Measurements from ENCODE around the gene OXTR. TPM values are rescaled to one million over a fixed set of nuclear protein-coding genes. Genes with fewer than 3 reads are reported as not detected.

OXTR gene
- total and polyA plus RNA-seq, 2 experiments from 2014 or later: 5.5 to 9.3 TPM

GRCh38 chr3:8817486-8817885 is 48.1 kb upstream of the OXTR start (continued):
- TF ChIP-seq ZNF114 (CRISPR knock-in tag; IDR thresholded peaks at IDR 0.05) (no peak), POLR2AphosphoS5 (IDR thresholded peaks at IDR 0.05; ENCODE audit: low read depth) (no peak), ZNF462 (CRISPR knock-in tag; IDR thresholded peaks at IDR 0.05) (no peak), EZH2phosphoT487 (IDR thresholded peaks at IDR 0.05; ENCODE audit: unreplicated experiment) (no peak)

- no peaks in the 10 kb centered on the region for H3K79me2 ChIP-seq (replicated peaks; ENCODE audit: insufficient read depth)
- no peak overlapping the region for H2AFZ ChIP-seq
- no peak overlapping the region for H3K27ac ChIP-seq (ENCODE audit: low read depth)
- H3K36me3 ChIP-seq (ENCODE audit: insufficient read depth): no peaks in the 10 kb centered on the region
- Mint-ChIP-seq H3K4me3 (no peak overlapping the region), H3K27me3 (ENCODE audit: insufficient read depth, low read depth, poor library complexity) (peaks cover 5% of the 10 kb centered on the region), H3K27ac (no peak overlapping the region), H3K9me3 (peaks cover 25% of the 10 kb centered on the region), H3K36me3 (ENCODE audit: low read depth) (peaks cover 26% of the 10 kb centered on the region), H3K4me1 (no peaks in the 10 kb centered on the region)
- H3F3A ChIP-seq (replicated peaks; ENCODE audit: low read depth): no peaks in the 10 kb centered on the region
- no peak for ATAC-seq
- no peaks in the 10 kb centered on the region for H3K4me1 ChIP-seq (ENCODE audit: insufficient read depth)
- no peak for TF ChIP-seq EZH2phosphoT487 (IDR thresholded peaks at IDR 0.05; ENCODE audit: unreplicated experiment)
- TF ChIP-seq CREB1 (CRISPR knock-in tag; IDR thresholded peaks at IDR 0.05; ENCODE audit: low read depth): no peak
- no peak for TF ChIP-seq JUNB (IDR thresholded peaks at IDR 0.05; ENCODE audit: unreplicated experiment)
- no peak for TF ChIP-seq CTCF (conservative IDR thresholded peaks at IDR 0.05; ENCODE audit: low read depth in 2 of 2)
- no peak for TF ChIP-seq STAT1 (IDR thresholded peaks at IDR 0.05; ENCODE audit: unreplicated experiment)
- no peak for TF ChIP-seq ETS1 (IDR thresholded peaks at IDR 0.05)
- TF ChIP-seq REST (IDR thresholded peaks at IDR 0.05; ENCODE audit: unreplicated experiment): no peak
- TF ChIP-seq POLR2AphosphoS5 (IDR thresholded peaks at IDR 0.05; ENCODE audit: low read depth): no peak
- TF ChIP-seq ZNF331 (CRISPR knock-in tag; IDR thresholded peaks at IDR 0.05; ENCODE audit: low read depth): no peak
- no peak for TF ChIP-seq NANOG (IDR thresholded peaks at IDR 0.05; ENCODE audit: borderline replicate concordance)
- TF ChIP-seq EZH2 (IDR thresholded peaks at IDR 0.05; ENCODE audit: low read depth, unreplicated experiment): no peak
- TF ChIP-seq ZNF114 (CRISPR knock-in tag; IDR thresholded peaks at IDR 0.05): no peak
- no peaks in the 10 kb centered on the region; the same call in 1 of the 2 replicates for H4K20me1 ChIP-seq (replicated peaks; ENCODE audit: insufficient read depth)
- DNase-seq (ENCODE audit: low spot score): no peak
- H3K4me3 ChIP-seq: no peak overlapping the region
- H3K9me2 ChIP-seq (ENCODE audit: insufficient read depth): peaks cover 11% of the 10 kb centered on the region; the same call in 1 of the 2 replicates
- H3K4me2 ChIP-seq: no peak overlapping the region
- H3K27me3 ChIP-seq (ENCODE audit: insufficient read depth): no peaks in the 10 kb centered on the region
Measured at GRCh38 chr3:8816106-8816505, 46.7 kb upstream of the OXTR start.
